IPS DF 19.7 (cell line): ENCODE data around the gene GTPBP8.
"Not testable (repeated sequence)": the region's sequence is repeated elsewhere in the genome, so short reads cannot be mapped to it uniquely, and the experiment has no call there.

Source experiments
- DNase-seq: peaks from one replicate; pipeline ENCODE4 v3.0.0-alpha.2; 2013; ENCODE audit warnings: low read depth, low spot score

The GTPBP8 gene

GRCh38 chr3:113000691-113001090, 9.9 kb downstream of the GTPBP8 start:
- DNase-seq, result no peak

GRCh38 chr3:113002037-113002436, 11.3 kb downstream of the GTPBP8 start:
- DNase-seq, result no peak

- no peak for DNase-seq
These were observed 11.9 kb downstream of the GTPBP8 start for GRCh38 chr3:113002679-113003078.

- DNase-seq, result no peak
These were observed 14.8 kb downstream of the GTPBP8 start for GRCh38 chr3:113005611-113006010.

- DNase-seq, result no peak
These were observed 15.7 kb downstream of the GTPBP8 start for GRCh38 chr3:113006359-113007056.

- no peak for DNase-seq
These were observed 17.3 kb downstream of the GTPBP8 start for GRCh38 chr3:113008117-113008516.

- no peak for DNase-seq
These were observed 22.8 kb downstream of the GTPBP8 start for GRCh38 chr3:113013593-113013992.

GRCh38 chr3:113018536-113019181, 27.9 kb downstream of the GTPBP8 start:
- DNase-seq, result no peak

GRCh38 chr3:113019182-113020137, 28.7 kb downstream of the GTPBP8 start:
- DNase-seq, result peak; percentile 69

GRCh38 chr3:113021471-113021870, 30.7 kb downstream of the GTPBP8 start:
- DNase-seq, result no peak

GRCh38 chr3:113034011-113034410, 43.2 kb downstream of the GTPBP8 start:
- DNase-seq, result no peak

GRCh38 chr3:113035387-113035982, 44.7 kb downstream of the GTPBP8 start:
- DNase-seq, result peak; percentile 40

GRCh38 chr3:113038328-113038727, 47.5 kb downstream of the GTPBP8 start:
- DNase-seq, result no peak

GRCh38 chr3:113039546-113039945, 48.8 kb downstream of the GTPBP8 start:
- DNase-seq, result no peak

GRCh38 chr3:113040231-113040630, 49.4 kb downstream of the GTPBP8 start:
- DNase-seq, result no peak

- no peak for DNase-seq
These were observed 52.9 kb downstream of the GTPBP8 start for GRCh38 chr3:113043686-113044085.

GRCh38 chr3:113046186-113046965, 55.6 kb downstream of the GTPBP8 start:
- not testable (repeated sequence) for DNase-seq

GRCh38 chr3:113051302-113051711, 60.5 kb downstream of the GTPBP8 start:
- DNase-seq, result peak; percentile 40
